Limb (tissue), 2 donors: ENCODE results near the gene ALKBH4.
"Not testable (repeated sequence)": the region's sequence is repeated elsewhere in the genome, so short reads cannot be mapped to it uniquely, and the experiment has no call there.

ENCODE experiments used
- DNase-seq, 2 donors: peaks; one replicate each; pipeline ENCODE4 v3.0.0-alpha.2; 2016; ENCODE audit errors: extremely low spot score in 2 of 2

ALKBH4 gene

DNA sequence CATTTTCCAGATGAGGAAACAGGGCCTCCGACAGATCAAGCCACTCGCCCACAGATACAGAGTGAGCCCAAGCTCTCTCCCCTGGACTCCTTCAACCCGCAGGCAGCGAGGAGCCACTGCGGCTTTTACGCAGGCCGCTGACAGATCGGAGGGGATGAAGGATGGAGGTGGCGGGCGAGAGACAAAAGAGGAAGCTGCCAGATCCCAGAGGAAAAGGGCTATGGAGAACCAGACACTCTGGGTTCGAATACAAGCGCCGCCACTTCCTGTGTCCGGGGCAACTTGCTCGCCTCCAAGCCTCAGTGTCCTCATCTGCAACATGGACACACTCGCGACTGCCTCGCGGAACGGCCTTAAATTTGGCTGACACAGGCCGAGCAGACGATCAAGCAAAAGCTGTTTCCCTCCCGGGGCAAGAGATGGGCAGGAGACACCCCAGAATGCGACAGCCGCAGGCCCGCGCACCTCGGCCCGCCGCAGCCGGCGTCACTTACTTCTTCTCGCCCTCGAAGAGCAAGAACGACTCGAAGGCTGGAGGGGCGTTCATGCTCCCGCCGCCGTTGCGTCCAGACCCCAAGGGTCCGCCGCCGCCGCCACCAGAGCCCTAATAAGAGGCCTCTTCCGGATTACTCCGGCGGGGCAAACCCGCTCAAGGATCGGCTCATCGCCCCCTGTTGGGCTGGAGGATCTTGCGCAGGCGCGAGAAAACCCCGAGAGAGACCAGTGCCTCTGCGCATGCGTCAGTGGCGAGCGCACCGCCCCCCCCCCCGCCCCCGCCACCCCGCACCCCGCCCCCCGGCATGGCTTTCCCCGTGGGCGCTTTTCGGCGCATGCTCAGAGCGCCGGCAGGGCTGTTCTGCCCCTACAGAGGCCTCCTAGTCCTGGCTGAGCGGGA, 13.9 kb upstream of the ALKBH4 start, which contains the start of gene POLR2J:
Gene POLR2J, minus strand, starts transcription at position 609 of the 895 bp plus-strand sequence. Its CDS starts 62 bp downstream, at position 547.
- DNase-seq, result peak; percentile 46 to 99

DNA sequence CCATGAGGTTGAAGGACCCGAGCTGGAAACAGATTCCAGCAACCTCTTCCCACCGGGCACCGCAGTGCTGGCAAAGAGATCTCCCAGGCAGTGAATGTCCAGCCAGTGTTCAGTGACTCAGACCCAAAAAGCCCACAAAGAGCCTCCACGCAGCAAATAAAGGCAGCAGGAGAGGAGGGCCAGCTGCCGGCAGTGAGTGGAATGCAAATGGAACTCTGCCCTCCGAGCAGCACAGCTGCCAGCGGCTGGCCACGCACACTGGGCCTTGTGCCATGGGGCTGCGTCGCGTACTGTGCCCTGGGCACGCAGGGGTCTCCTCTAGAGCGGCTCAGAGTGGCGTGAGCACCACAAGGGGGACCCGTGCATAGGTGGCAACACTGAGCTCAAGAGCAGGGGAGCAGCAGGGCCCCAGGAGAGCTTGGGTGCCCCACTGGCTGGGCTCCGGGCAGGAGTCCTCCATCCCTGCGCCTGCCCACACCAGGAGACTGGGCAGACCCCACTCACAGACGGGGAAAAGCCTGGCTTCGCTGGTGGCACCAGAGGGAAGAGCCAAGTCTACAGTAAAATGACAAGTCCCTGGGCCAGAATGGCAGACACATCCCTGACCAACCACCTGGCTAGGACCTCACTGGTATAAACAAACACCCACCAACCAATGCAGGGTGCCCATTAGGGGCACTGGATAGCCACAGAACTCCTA, 10.2 kb upstream of the ALKBH4 start:
- peak in 1 of 2 donors; percentile 17 for DNase-seq

DNA sequence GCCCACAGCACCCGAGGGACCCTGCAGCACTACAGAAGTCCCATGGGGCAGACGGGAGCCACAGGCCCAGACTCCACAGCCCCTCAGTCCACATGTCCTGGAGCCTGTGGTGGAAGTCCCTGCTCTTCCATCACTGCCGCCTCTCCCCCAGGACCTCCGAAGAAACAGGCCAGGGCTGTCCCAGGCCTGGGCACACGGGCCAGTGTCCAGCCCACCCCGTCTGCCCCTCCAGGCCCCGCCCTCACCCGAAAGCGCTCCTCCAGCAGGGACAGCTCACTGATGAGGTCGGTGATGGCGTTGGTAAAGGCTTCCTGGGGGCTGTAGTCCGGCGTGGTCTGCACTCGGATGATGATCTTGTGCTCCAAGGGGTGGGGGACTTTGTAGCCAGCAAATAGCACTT, 9.5 kb upstream of the ALKBH4 start:
- DNase-seq, result not testable (repeated sequence)

- peak in 1 of 2 donors; percentile 29 for DNase-seq
Observed at GRCh38 chr7:102473271-102473991, 8.8 kb upstream of the ALKBH4 start.

- DNase-seq, result peak in 1 of 2 donors; percentile 24
Observed at GRCh38 chr7:102472126-102473041, 7.7 kb upstream of the ALKBH4 start.

- no peak for DNase-seq
Observed at GRCh38 chr7:102471791-102472125, 7.1 kb upstream of the ALKBH4 start.

- DNase-seq, result peak in 1 of 2 donors; percentile 23
Observed at GRCh38 chr7:102469972-102470825, 5.5 kb upstream of the ALKBH4 start.

DNA sequence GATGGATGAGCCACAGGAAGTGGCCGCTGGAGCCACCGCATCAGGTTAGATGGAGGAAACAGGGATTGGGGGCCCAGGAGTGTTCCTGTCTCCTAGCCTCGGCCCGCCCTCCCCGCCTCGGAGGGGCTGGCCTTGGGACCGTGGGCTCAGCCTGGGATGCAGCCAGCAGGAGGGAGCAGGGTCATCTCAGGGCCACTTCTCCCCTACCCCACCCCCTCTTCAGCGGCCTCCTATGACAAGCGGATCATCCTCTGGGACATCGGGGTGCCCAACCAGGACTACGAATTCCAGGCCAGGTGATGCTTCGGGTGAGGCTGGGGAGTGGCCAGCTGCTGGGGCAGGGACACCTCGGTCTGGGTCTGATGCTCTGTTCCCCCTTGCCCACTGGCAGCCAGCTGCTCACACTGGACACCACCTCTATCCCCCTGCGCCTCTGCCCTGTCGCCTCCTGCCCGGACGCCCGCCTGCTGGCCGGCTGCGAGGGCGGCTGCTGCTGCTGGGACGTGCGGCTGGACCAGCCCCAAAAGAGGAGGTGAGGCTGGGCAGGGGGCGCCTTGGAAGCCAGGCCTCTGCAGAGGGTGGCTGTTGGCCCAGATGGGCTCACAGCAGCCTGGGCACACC, 4.8 kb upstream of the ALKBH4 start:
- DNase-seq, result peak in 1 of 2 donors; percentile 26

- no peak for DNase-seq
Observed at GRCh38 chr7:102468478-102469350, 4.1 kb upstream of the ALKBH4 start.

GRCh38 chr7:102467581-102468477, 3.2 kb upstream of the ALKBH4 start:
- no peak for DNase-seq

GRCh38 chr7:102466097-102466496, 1.4 kb upstream of the ALKBH4 start:
- no peak for DNase-seq

GRCh38 chr7:102463841-102464576, 654 bp downstream of the ALKBH4 start:
- no peak for DNase-seq

DNA sequence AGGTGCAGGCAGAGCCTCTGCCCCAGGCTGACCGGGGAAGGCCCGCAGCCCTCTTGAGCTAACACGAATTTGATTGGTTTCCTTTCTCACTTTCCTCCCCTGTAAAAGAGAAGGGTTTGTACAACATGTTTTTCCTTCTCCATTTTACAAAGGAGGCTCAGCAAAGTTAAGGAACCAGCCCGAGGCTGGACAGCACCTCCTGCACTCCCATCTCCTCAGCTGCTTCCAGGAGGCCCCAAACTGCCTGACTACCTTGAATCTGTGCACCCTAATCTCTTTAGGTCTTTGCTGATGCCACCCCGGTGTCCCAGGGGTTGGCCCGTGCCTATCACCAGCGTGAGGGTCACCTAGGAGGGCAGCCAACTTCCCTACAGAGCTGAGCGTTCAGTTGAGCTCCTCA, 4.2 kb downstream of the ALKBH4 start:
- no peak for DNase-seq

DNA sequence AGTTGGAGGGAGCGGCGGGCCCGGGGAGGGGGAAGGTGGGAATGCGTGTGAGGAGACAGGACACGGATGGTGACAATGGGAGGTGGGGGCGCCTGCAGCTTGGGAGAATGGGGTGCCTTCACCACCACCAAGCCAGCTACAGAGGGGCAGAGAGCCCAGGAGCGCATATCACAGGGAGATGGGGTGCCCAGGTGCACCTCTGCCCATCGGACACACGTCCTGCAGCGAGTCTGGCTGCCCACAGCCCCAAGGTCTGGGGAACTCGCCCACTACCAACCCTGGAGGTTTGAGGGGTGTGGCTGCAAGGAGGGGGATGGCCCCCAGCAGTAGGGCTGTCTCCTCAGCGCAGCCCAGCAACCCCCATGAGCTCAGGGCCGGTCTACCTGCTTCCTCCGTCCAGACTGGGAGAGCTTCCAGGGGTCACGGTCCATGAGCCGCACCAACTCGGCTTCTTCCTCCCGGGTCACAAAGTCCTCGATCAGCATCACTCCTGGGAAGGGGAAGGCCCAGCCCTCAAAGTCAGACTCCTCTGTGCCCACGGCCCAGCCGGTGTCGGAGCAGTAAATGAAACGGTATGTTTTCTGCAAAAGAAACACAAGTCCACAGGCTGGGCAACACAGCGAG, 5.3 kb downstream of the ALKBH4 start:
- DNase-seq, result no peak

- DNase-seq, result no peak
Observed at GRCh38 chr7:102457352-102457924, 7.2 kb downstream of the ALKBH4 start.

DNA sequence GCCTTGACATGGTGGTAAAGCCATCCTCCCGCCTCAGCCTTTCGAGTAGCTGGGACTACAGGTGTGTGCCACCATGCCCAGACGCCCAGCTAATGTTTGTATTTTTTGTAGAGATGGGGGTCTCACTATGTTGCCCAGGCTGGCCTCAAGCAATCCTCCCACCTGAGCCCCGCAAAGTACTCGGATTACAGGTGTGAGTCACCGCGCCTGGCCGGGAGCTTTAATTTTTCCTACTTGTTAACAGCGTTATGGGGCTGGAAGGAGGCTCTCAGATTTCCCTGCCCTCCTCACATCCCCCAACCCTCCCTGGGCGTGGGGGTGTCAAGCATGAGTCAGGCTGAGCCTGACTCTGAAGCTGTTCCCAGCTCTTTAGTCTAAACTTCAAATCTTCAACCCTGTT, 8.3 kb downstream of the ALKBH4 start:
- no peak for DNase-seq
